ENCODE measurements around the gene MVK.

GRCh38 chr12:109615556-109616229, 42.1 kb downstream of the MVK start:
- TF ChIP-seq, protein P1, sequence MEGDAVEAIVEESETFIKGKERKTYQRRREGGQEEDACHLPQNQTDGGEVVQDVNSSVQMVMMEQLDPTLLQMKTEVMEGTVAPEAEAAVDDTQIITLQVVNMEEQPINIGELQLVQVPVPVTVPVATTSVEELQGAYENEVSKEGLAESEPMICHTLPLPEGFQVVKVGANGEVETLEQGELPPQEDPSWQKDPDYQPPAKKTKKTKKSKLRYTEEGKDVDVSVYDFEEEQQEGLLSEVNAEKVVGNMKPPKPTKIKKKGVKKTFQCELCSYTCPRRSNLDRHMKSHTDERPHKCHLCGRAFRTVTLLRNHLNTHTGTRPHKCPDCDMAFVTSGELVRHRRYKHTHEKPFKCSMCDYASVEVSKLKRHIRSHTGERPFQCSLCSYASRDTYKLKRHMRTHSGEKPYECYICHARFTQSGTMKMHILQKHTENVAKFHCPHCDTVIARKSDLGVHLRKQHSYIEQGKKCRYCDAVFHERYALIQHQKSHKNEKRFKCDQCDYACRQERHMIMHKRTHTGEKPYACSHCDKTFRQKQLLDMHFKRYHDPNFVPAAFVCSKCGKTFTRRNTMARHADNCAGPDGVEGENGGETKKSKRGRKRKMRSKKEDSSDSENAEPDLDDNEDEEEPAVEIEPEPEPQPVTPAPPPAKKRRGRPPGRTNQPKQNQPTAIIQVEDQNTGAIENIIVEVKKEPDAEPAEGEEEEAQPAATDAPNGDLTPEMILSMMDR (IDR thresholded peaks at IDR 0.05), result no peak
- TF ChIP-seq POLR2A (IDR thresholded peaks at IDR 0.05), result no peak

All from adrenal gland (tissue), 5 donors.